Neural cell (in vitro differentiated cells): Measurements from ENCODE around the gene RUNDC3A.
"Not testable (repeated sequence)": the region's sequence is repeated elsewhere in the genome, so short reads cannot be mapped to it uniquely, and the experiment has no call there.

Source experiments
- CTCF ChIP-seq: fragments of 450-650 bp; IDR thresholded peaks from 2 replicates; pipeline ENCODE4 v1.5.1; 2014; ENCODE audit warnings: antibody characterized with exemption, mild to moderate bottlenecking, moderate library complexity; ENCODE audit not compliant: poor library complexity, severe bottlenecking
- EP300 ChIP-seq: fragments of 450-650 bp; conservative IDR thresholded peaks from 2 replicates; pipeline ENCODE4 v1.6.1; 2014; ENCODE audit warnings: antibody characterized with exemption, mild to moderate bottlenecking, moderate library complexity; ENCODE audit not compliant: poor library complexity, severe bottlenecking
- EZH2 ChIP-seq: fragments of 200-600, 300-800 bp; shearing (Covaris generic), sonication (generic); IDR thresholded peaks from 2 replicates; pipeline ENCODE4 v1.6.1; 2014; ENCODE audit warnings: antibody characterized with exemption, low read length, borderline replicate concordance, mild to moderate bottlenecking; ENCODE audit not compliant: insufficient read depth, poor library complexity, severe bottlenecking
- MXI1 ChIP-seq: fragments of 450-650 bp; conservative IDR thresholded peaks from 2 replicates; pipeline ENCODE4 v1.6.1; 2014; ENCODE audit warnings: antibody characterized with exemption, mild to moderate bottlenecking; ENCODE audit not compliant: poor library complexity, severe bottlenecking
- POLR2AphosphoS5 ChIP-seq: IDR thresholded peaks from 2 replicates; pipeline ENCODE4 v1.6.1; 2012
- RAD21 ChIP-seq: fragments of 450-650 bp; conservative IDR thresholded peaks from 2 replicates; pipeline ENCODE4 v1.6.1; 2014; ENCODE audit warnings: antibody characterized with exemption, mild to moderate bottlenecking, moderate library complexity
- REST ChIP-seq: IDR thresholded peaks from 2 replicates; pipeline ENCODE4 v1.6.1; 2012; ENCODE audit warnings: borderline replicate concordance
- SMC3 ChIP-seq: fragments of 450-650 bp; conservative IDR thresholded peaks from 2 replicates; pipeline ENCODE4 v1.6.1; 2014; ENCODE audit warnings: antibody characterized with exemption, mild to moderate bottlenecking, moderate library complexity; ENCODE audit not compliant: poor library complexity
- TAF1 ChIP-seq: IDR thresholded peaks from 2 replicates; pipeline ENCODE4 v1.6.1; 2012; ENCODE audit warnings: low read depth

GRCh38 chr17:44365051-44365450 lies 56.6 kb downstream of the RUNDC3A start:
- TF ChIP-seq CTCF, RAD21, POLR2AphosphoS5, EZH2, EP300, SMC3, MXI1, REST, TAF1: not testable (repeated sequence)
